Stimulated activated CD8-positive, alpha-beta memory T cell treated with anti-CD3 and anti-CD28 coated beads, Interleukin-4, amount 100 ng/mL, for 1 hour (primary cell): Measurements from ENCODE around the gene NOTO.
A peak's percentile ranks its signal among the peaks of the same experiment; 100 is the strongest.
"Not testable (repeated sequence)": the region's sequence is repeated elsewhere in the genome, so short reads cannot be mapped to it uniquely, and the experiment has no call there.

ENCODE experiments used
- DNase-seq, 2 donors: peaks; one replicate each; pipeline ENCODE4 v3.0.0-alpha.2; 2020; ENCODE audit warnings: low read depth in 2 of 2, low spot score in 1 of 2

NOTO gene

GRCh38 chr2:73197579-73197978, 4.8 kb upstream of the NOTO start:
- DNase-seq = no peak

GRCh38 chr2:73200281-73200680, 2.1 kb upstream of the NOTO start:
- not testable (repeated sequence) for DNase-seq

GRCh38 chr2:73203055-73203681, 794 bp downstream of the NOTO start:
- no peak for DNase-seq

GRCh38 chr2:73205611-73206010, 3.2 kb downstream of the NOTO start:
- DNase-seq = no peak

GRCh38 chr2:73208258-73208657, 5.9 kb downstream of the NOTO start:
- DNase-seq = no peak

- no peak for DNase-seq
Measured at GRCh38 chr2:73210019-73210418, 7.6 kb downstream of the NOTO start.

GRCh38 chr2:73210696-73211095, 8.3 kb downstream of the NOTO start:
- no peak for DNase-seq

GRCh38 chr2:73212098-73212447, 9.7 kb downstream of the NOTO start:
- DNase-seq = no peak

GRCh38 chr2:73212448-73213176, 10.2 kb downstream of the NOTO start:
- DNase-seq = peak; percentile 42 to 49

GRCh38 chr2:73214120-73215035, 12.0 kb downstream of the NOTO start, which contains the start of gene SMYD5:
TSS of gene SMYD5 (plus strand) at chr2:73214245. CDS start at chr2:73214267, 22 bp downstream.
- DNase-seq = peak; percentile 86

- DNase-seq = no peak
Measured at GRCh38 chr2:73215254-73215653, 12.9 kb downstream of the NOTO start.

GRCh38 chr2:73217160-73217559, 14.8 kb downstream of the NOTO start:
- DNase-seq = no peak

GRCh38 chr2:73217826-73218225, 15.5 kb downstream of the NOTO start:
- no peak for DNase-seq

- no peak for DNase-seq
Measured at GRCh38 chr2:73218298-73218697, 15.9 kb downstream of the NOTO start.

- no peak for DNase-seq
Measured at GRCh38 chr2:73223821-73224220, 21.4 kb downstream of the NOTO start.

- DNase-seq = no peak
Measured at GRCh38 chr2:73225513-73226360, 23.4 kb downstream of the NOTO start.

GRCh38 chr2:73227086-73227485, 24.7 kb downstream of the NOTO start:
- no peak for DNase-seq

GRCh38 chr2:73228631-73229030, 26.3 kb downstream of the NOTO start:
- DNase-seq = no peak

- no peak for DNase-seq
Measured at GRCh38 chr2:73232403-73233153, 30.2 kb downstream of the NOTO start.
